ENCODE data around the gene GSTT2B.
"Not testable (repeated sequence)": the region's sequence is repeated elsewhere in the genome, so short reads cannot be mapped to it uniquely, and the experiment has no call there.

GSTT2B gene, protein sequence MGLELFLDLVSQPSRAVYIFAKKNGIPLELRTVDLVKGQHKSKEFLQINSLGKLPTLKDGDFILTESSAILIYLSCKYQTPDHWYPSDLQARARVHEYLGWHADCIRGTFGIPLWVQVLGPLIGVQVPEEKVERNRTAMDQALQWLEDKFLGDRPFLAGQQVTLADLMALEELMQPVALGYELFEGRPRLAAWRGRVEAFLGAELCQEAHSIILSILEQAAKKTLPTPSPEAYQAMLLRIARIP

DNA sequence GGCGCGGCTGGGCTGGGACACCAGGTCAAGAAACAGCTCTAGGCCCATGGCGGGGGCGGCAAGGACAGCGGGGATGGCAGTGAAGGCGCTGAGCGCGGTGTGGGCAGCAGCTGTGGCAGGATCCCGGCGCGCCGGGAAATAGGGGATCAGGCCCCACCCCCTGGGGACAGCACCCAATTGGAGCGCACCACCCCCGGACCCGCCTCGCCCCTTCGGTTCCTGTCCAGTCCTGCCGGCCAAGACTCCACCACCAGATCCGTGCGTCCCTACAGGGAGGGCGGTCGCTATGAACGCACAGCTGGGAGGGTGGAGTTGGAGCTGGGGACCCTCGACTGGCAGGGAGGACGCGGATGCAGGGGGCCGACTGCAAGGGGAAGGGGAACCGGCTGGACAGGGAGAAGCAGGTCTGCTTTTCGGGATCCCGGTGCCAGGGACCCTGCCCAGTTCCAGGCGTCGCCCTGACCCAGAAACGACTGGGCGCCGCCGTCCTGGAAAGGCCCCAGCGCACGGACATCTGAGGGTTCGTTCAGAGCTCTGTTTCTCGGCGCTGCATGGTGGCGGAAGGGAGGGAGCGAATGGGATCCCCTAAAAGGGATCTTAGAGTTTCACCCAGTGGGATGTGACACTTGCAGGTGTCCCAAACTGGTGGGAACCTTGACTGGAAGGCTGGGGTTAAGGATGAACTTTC, at the start of gene GSTT2B:
Gene GSTT2B, minus strand, starts transcription at position 112 of the 688 bp plus-strand sequence. Its CDS starts 64 bp downstream, at position 48.
- not testable (repeated sequence) for DNase-seq

DNA sequence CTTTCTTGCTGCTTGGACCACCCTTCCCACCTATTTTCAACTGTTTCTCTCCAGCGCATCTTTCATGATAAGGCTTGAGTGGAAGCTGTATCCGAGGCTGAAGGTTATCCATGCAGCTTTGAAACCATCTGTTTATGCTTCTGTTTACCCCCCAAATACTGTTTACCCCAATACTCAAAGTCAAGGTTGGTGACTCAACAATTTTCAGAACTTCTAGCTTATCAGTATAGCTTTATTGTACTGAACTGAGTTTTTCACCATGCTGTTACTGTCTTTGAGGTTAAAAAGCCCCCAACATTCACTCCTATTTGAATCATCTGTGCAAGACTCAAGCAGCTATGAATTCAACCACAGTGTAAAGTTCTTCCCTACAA, 49.0 kb upstream of the GSTT2B start:
- no peak for DNase-seq

DNA sequence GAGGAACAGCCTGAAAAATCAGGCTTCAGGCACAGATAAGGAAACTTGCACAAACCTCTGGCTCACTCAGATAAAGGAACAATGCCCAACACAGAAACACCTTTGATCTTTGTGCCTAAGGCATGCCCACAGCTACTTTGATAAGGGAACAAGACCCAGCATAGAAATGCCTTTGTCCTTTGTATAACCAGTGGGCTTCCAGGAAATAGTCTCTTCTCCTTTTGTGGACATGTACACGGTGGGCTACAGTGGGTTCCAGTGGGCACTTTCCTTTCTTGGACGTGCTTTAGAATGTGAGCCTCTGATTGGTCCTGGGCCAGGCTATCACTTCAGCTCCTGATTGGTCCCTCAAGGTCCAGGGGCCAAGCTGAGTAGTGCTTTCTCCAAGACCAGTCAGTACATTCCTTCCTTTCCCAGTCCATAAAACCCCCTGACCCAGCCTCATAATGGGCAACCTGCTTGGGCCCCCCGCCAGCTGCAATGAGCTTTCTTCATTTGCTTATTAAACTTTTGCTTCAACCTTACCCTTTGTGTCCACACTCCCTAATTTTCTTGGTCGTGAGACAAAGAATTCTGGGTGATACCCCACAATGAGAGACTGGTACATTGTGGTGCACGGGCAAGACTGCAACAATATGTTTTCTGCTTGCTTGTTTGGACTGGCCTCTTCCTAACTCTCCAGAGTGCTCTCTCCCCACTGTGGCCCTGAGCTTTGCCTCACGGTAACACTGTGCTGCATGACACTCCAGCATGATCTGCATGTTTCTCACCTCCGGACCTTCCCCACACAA, 48.4 kb upstream of the GSTT2B start:
- no peak for DNase-seq

DNA sequence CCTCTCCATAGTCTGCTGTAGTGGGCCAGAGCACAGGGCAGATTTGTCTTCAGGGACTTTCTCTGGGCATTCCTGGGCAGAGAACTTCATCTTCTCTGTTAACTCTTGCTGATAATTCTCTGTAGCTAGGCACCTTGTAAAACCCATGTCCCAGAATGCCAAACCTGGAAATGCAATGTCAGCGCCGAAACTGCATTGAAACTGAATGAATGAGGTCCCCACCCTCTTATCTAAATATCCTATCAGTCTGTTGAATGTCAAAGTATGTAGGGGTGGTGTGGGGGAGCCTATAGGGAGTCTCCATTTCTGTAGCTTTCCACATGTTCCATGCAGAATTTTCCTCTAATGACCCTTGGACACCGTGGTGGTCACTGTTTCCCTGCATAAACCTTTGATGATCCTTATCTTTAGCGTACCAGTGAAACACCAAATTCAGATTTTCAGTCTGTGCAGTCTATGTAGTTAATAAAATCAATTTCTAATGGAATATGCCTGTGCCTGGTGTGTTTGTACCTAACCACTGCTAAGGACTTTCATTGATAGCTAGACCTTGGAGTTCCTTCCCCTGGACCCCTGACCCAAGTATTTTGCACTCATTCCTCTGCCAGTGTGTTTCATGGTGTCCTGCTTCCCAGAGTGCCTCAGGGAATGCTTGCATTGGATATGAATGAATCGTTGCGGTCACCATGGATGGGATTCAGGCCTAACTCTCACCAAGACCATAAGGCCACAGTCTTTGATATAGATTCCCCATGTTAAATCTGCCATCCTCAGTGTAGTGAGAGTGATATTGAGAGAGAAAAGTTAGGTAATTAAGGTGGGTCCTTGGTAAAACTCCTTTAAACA, 47.6 kb upstream of the GSTT2B start:
- no peak for DNase-seq

DNA sequence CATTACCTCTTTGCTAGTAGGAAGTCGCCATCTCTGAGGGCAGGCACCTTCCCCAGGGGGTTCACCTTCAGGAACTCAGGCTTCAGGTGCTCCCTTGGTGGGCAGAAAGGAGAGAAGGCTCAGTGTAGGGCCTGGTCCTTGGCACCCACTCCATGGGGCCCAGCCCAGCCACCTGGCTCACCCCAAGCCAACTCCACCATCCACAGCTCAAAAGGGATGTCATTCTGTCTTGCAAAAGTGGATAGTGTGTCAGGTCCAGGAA, 47.0 kb upstream of the GSTT2B start:
- DNase-seq: no peak

DNA sequence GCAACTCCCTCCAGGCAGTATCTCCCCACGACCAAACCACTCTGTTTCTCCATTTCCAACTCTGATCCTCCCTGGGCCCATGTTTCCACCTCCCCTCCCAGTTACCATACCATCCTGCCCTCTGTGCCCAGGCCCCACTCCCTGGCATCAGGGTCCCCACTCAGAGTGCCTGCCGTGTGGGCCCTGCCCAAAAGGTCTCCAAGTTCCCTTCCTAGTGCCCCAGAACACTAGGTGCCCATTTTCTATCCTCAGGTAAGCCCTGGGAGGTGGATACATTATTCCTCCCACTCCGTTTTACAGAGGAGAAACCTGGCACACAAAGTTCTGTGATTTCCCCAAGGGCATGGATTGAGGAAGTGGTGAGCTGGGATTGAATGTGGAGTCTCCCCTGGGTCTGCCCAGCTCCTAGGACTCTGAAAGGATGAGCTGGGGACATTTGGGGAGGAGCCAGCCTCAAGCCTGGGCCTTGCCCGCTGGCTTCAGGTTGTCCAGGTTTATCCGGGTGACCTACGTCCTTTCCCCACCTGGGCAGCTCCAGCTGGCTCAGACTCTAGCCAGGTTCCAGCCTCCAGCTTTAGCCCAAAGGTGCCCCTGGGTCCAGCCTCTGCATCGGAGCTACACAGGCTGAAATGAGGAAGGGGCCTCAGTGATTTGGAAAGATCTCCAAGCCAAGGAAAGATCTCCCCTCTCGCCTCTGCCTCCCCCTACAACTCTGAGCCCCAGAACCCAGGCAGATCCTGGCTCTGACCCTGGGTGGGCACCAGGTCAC, 46.4 kb upstream of the GSTT2B start:
- no peak for DNase-seq

DNA sequence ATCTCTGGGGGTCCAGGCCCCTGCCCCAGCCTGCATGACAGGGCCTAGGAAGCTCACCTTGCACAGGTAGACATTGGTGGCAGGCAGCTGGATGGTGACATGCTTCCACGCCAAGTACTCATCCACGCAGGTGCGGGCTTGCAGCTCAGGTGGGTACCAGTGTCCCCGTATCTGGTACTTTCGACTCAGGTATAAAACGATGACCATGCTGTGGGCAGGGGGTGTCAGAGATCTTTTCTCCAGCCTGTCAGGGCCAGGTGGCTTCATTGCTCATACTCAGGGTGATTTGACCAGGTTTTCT, 45.9 kb upstream of the GSTT2B start:
- no peak for DNase-seq

DNA sequence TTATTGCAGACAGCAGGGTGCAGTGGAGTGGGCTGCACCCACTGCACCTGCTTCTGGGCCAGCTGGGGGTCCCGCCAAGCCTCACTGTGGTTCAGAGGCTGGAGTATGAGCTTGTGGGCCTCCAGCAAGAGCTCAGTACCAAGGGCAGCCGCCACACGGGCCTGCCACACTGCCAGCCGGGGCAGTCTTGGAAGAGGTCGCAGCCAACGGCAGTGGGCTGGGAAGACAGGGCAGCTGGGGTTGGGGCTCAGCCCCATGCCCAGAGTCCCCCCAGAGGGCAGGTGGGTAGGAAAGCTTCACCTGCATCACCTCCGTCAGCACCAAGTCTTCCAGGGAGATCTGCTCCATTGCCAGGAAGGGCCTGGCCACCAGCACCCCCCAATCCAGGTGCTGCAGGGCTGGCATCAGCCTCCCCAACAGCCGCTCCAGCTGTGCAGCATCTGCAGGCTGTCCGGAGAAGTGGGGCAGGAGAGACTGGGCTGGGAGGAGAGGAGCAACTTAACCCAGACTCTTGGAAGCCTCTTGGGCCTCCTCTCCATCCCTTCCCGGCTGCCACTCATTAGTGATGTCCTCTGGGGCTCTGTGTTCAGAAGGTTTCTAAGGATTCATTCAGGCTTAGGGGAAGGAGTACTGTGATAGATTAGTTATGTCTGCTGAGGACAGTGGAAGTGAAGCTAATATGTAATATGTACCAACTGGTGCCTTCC, 45.4 kb upstream of the GSTT2B start:
- no peak for DNase-seq

DNA sequence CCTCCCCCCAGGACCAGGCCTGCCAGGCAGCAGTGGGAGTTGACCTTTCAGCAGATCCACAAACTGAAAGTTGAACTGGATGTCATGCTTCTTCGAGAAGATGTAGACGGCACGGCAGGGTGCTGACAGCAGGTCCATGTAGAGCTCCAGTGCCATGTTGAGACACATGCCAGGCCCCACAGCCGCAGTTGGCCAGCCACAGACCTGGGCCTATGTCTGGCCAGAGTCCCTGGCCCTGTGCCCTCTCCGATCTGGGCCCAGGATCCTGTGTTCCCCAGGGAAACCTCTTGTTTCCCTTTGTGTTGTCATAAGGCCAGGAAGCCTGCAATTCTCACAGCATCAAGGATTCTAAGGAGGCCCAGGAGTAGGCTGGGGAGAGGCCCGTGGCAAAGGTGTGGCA, 44.2 kb upstream of the GSTT2B start, which contains the start of gene GSTT4:
Gene GSTT4, minus strand, starts transcription at position 253 of the 400 bp plus-strand sequence. Its CDS starts 97 bp downstream, at position 156.
- no peak for DNase-seq

DNA sequence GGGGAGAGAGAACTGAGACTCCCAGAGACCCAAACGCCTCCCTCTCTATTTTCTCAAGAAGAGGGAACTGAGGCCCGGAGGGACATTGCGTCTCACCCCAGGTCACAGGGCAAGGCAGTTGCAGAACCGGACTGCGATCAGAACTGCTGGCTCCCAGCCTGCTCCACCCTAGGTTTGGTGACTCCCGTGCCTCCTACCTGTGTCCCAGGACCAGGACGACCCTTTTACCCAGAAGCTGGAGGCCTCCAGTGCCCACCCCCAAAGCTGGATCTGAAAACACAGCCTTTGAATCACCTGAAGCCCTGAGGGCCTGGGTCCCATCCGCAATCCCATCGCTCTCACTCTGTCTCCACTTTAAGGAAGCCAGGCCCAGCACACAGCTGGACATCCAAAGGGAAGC, 42.9 kb upstream of the GSTT2B start:
- DNase-seq: no peak

DNA sequence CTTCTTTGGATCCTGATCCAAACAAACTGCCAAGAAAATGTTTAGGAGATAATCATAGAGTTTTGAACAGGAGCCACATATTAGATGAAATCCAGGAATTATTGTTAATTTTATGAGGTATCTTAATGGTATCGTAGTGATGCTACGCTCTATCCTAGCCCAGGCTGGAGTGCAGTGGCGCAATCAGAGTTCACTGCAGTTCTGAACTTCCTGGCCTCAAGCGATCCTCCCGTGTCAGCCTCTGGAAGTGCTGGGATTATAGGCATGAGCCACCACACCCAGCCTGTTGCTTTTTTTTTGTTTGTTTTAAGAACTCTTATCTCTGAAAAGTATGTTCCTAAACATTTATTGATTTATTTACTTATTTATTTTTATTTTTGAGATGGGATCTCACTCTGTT, 41.9 kb upstream of the GSTT2B start:
- no peak for DNase-seq

DNA sequence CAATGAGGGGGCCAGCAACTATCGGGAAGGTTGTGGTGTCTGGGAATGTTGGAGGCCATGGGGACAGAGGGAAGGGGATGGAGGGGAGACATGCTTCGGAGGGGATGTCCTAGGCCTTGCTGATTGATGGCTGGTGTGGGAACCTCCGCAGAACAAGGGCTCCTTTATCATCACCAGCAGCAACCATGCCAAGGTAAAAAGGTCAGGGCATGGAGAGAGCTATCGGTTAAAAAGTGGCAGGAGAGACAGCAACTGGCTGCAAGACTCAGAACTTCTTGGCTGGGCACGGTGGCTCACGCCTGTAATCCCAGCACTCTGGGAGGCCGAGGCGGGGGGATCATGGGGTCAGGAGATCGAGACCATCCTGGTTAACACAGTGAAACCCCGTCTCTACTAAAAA, 41.3 kb upstream of the GSTT2B start:
- no peak for DNase-seq

DNA sequence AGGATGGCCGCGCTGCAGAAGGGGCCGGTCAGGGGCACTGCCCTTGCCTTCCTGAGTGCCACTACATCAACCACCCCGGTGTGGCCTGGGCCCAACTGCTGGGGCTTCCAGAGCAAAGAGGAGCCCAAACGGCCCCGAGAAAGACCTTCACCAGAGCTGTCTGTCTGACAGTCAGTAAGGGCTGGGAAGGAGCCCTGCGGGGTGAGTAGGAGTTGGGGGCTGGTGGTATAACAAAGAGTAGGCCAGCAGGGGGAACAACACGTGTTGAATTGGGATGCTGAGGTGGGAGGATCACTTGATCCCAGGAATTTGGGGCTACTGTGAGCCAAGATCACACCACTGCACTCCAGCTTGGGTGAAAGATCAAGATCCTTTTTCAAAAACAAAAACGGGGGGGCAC, 40.3 kb upstream of the GSTT2B start:
- DNase-seq: no peak

DNA sequence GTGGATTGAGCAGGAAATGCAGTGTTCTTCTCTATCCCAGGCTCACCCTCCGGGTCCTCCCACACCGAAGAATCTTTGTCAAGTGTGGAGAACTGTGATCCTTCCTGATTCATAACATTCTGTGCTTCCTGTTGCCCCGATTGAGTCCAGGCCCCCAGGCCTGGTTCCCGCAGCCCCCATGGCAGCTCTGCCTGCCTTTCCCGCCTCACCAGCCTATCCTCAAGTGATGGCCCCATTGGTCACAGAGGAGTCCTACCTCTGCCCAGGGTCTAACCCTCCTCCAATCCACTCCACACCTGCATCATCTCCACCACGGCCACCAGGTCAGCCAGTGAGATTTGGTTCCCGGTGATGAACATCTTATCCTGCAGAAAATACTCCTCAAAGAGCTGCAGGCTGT, 38.8 kb upstream of the GSTT2B start:
- not testable (repeated sequence) for DNase-seq

DNA sequence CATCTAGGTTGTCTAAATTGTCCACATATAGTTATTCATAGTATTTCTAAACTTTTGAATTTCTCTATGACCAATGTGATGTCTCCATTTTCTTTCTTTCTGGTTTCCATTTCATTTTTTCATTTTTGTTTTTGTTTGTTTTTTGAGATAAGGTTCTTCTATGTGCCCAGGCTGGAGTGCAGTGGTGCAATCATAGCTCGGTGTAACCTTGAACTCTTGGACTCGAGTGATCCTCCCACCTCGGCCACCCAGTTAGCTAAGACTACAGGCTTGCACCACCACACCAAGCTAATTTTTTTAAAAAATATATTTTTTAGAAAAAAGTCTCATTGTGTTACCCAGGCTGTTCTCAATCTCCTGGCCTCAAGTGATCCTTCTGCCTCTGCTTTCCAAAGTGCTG, 36.1 kb upstream of the GSTT2B start:
- DNase-seq: no peak

DNA sequence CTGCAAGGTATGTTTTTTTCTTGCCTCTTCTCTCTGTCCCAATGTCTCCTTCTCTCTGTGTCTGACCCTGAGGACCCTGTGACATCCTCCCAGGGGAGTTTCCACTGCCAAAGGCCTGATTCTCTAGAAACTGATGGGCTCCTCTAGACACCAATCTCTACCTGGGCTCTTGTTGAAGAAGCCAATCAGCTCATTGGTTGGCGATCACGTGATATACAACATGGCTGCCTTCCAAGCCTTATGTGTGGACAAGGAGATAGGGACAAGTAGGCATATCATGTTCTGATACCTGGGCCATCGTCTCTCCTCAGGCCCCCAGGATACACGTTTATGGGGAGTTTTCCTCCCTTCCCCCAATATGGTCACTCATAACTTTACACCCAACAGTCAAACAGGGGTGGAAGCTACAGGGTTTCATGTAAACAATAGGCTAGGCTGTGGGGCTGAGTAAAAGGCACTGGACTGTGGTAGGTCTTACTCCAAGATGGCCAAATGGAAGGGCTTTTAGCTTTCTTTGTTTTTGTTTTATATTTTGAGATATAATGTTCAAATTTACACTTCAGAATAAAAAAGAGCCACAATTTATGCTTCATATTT, 32.7 kb upstream of the GSTT2B start:
- not testable (repeated sequence) for DNase-seq

DNA sequence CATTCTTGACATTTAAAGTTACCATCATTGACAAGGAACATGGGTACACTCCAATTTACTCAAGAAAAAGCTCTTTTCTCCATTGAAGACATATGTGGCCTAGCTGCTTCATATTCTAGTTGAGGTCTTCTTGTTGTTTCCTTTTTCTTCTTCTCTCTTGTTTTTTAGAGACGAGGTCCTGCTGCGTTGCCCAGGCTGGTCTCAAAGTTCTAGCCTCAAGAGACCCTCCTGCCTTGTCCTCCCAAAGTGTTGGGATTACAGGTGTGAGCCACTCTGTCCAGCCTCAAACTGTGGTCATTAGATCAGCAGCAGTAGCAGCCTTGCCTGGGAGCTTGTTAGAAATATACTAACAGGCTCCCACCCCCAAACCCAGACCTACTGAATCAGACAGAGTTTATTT, 32.1 kb upstream of the GSTT2B start:
- not testable (repeated sequence) for DNase-seq

DNA sequence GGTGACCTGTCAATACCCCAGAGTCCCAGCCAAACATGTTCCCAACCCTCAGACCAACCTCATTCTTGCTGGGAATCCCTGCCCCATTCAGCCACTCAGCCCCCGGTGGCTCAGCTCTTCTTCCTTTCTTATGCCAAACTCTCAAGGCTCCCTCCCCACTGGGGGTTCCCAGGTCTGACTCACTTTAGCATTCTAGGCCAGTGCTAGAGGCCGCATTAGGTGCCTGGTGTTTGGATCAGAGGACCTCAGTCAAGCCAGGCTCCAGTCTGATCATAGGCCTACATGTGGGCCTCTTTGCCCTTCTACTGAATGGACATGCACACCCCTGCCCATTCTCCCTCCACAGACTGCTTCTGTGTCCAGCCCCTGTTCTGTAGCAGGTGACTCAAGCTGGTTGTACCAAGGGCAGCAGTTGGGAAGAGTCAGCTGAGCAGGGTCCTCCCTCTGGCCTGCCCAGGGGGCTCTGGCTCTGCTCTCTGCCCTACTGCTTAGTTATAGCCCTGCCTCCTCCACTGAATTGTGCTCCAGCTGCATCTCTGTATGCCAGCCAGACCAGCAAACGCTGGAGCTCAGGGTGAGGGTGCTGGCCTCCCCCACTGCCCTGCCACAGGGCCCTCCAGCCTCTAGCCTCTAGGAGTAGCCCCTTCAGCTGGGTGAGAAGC, 28.7 kb upstream of the GSTT2B start:
- not testable (repeated sequence) for DNase-seq

DNA sequence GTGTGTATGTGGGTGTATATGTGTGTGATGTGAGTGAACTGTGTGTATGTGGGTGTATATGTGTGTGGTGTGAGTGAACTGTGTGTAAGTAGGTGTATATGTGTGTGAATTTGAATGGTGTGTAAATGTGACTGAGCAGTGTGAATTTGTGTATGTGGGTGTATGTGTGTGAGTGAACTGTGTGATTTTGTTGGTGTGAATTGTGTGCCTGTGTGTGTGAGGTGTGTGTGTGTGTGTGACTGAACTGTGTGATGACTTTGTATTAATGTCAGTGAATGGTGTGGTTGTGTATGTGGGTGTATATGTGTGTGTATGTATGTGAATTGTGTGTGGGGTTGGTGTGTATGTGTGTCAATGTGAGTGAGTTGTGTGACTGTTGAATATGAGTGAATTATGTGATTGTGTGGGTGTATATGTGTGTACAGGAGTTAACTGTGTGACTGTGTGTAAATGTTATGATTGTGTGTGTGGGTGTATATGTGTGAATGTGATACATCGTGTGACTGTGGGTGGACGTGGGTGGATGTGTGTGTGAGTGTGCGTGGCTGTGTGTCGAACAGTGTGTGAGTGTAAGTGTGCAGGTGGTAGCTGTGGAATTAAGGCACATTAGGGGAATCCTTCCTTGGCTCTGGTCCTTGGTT, 25.7 kb upstream of the GSTT2B start:
- not testable (repeated sequence) for DNase-seq

DNA sequence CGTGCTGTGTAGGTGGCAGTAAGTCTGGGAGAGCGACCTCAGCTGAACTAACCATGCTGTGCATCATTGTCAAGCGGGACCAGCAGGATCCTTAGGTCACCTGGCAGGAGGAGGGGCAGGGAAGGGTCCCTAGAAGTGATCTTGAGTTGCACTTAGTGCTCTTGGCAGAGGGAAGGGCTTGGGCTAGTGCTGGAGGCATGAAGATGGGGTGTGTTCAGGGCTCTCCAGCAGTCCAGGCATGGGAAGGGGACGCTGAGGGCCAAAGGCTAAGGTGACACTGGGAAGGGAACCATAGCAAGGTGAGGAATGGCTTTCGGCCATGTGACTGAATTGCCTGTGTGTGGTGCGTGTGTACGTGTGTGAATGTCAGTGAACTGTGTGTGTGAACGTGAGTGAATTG, 25.1 kb upstream of the GSTT2B start:
- not testable (repeated sequence) for DNase-seq
